Nephron progenitor cell (in vitro differentiated cells): ENCODE measurements around the gene VN1R2.
"Not testable (repeated sequence)": the region's sequence is repeated elsewhere in the genome, so short reads cannot be mapped to it uniquely, and the experiment has no call there.

Source experiments
- DNase-seq: peaks from one replicate; pipeline ENCODE4 v3.0.0; 2021
- H3K27ac Mint-ChIP-seq: 2 replicates; pipeline ENCODE4 v1.8.0; 2021; ENCODE audit warnings: mild to moderate bottlenecking, moderate library complexity, mixed read lengths
- H3K27me3 Mint-ChIP-seq: 2 replicates; pipeline ENCODE4 v1.8.0; 2021; ENCODE audit warnings: mild to moderate bottlenecking, low read depth, mixed read lengths; ENCODE audit not compliant: poor library complexity
- H3K36me3 Mint-ChIP-seq: 2 replicates; pipeline ENCODE4 v1.8.0; 2021; ENCODE audit warnings: low read depth, mixed read lengths
- H3K4me1 Mint-ChIP-seq: 2 replicates; pipeline ENCODE4 v1.8.0; 2021; ENCODE audit warnings: mixed read lengths
- H3K4me3 Mint-ChIP-seq: 2 replicates; pipeline ENCODE4 v1.8.0; 2021; ENCODE audit warnings: mild to moderate bottlenecking, moderate library complexity, mixed read lengths
- H3K9me3 Mint-ChIP-seq: 2 replicates; pipeline ENCODE4 v1.8.0; 2021; ENCODE audit warnings: mild to moderate bottlenecking, moderate library complexity, mixed read lengths
- TF ChIP-seq, protein P1 (sequence below): fragments of 200-600 bp; sonication (generic); IDR thresholded peaks from 2 replicates; pipeline ENCODE4 v1.5.0; 2021; ENCODE audit warnings: antibody characterized with exemption

Gene VN1R2

DNA sequence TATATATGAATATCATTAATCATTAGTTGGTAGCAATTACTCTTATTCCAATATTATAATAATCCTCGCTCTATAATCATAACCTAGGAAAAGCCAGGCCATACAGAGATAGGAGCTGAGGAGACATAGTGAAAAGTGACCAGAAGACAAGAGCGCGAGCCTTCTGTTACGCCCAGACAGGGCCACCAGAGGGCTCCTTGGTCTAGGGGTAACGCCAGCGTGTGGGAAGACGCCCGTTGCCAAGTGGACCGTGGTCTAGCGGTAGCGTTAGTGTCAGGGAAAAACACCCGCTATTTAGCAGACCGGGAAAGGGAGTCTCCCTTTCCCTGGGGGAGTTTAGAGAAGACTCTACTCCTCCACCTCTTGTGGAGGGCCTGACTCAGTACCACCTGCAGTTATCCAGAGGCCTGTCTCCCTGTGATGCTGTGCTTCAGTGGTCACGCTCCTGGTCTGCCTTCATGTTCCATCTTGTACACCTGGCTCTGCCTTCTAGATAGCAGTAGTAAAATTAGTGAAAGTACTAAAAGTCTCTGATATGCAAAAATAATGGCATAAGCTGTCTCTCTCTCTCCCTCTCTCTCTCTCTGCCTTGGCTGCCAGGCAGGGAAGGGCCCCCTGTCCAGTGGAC, at the start of gene VN1R2:
VN1R2 (plus strand) TSS at position 578 of the 628 bp plus-strand sequence. CDS start 84 bp downstream, outside the sequence.
- peaks cover 76% of the 10 kb centered on the region for H3K9me3 Mint-ChIP-seq
- not testable (repeated sequence) for DNase-seq, H3K27me3 Mint-ChIP-seq, H3K27ac Mint-ChIP-seq, H3K4me3 Mint-ChIP-seq
- H3K4me1 Mint-ChIP-seq, result peaks cover 10% of the 10 kb centered on the region
- H3K36me3 Mint-ChIP-seq, result peaks cover 27% of the 10 kb centered on the region

DNA sequence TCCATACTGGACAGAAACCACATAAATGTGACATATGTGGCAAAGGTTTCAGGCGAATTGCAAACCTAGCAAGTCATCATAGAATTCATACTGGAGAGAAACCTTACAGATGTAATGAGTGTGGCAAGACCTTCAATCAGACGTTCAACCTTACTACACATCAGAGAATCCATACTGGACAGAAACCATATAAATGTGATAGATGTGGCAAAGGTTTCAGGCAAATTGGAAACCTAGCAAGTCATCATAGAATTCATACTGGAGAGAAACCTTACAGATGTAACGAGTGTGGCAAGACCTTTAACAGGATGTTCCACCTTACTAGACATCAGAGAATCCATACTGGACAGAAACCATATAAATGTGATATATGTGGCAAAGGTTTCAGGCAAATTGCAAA, 46.5 kb upstream of the VN1R2 start:
- not testable (repeated sequence) for H3K4me3 Mint-ChIP-seq, DNase-seq, H3K27me3 Mint-ChIP-seq, H3K4me1 Mint-ChIP-seq, H3K27ac Mint-ChIP-seq
- H3K9me3 Mint-ChIP-seq, result peaks cover 97% of the 10 kb centered on the region
- peaks cover 78% of the 10 kb centered on the region for H3K36me3 Mint-ChIP-seq

GRCh38 chr19:53212703-53213320, 45.3 kb upstream of the VN1R2 start:
- no peak for DNase-seq
- Mint-ChIP-seq H3K27ac (no peak overlapping the region), H3K9me3 (peaks cover 97% of the 10 kb centered on the region), H3K4me3 (no peak overlapping the region), H3K36me3 (peaks cover 68% of the 10 kb centered on the region), H3K27me3 (peaks cover 7% of the 10 kb centered on the region), H3K4me1 (no peaks in the 10 kb centered on the region)
- TF ChIP-seq, protein P1, sequence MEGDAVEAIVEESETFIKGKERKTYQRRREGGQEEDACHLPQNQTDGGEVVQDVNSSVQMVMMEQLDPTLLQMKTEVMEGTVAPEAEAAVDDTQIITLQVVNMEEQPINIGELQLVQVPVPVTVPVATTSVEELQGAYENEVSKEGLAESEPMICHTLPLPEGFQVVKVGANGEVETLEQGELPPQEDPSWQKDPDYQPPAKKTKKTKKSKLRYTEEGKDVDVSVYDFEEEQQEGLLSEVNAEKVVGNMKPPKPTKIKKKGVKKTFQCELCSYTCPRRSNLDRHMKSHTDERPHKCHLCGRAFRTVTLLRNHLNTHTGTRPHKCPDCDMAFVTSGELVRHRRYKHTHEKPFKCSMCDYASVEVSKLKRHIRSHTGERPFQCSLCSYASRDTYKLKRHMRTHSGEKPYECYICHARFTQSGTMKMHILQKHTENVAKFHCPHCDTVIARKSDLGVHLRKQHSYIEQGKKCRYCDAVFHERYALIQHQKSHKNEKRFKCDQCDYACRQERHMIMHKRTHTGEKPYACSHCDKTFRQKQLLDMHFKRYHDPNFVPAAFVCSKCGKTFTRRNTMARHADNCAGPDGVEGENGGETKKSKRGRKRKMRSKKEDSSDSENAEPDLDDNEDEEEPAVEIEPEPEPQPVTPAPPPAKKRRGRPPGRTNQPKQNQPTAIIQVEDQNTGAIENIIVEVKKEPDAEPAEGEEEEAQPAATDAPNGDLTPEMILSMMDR, result no peak

GRCh38 chr19:53222716-53223115, 35.4 kb upstream of the VN1R2 start:
- not testable (repeated sequence) for H3K4me1 Mint-ChIP-seq, H3K4me3 Mint-ChIP-seq, DNase-seq, H3K27me3 Mint-ChIP-seq, H3K27ac Mint-ChIP-seq
- Mint-ChIP-seq H3K36me3 (peaks cover 29% of the 10 kb centered on the region), H3K9me3 (peaks cover 80% of the 10 kb centered on the region)

DNA sequence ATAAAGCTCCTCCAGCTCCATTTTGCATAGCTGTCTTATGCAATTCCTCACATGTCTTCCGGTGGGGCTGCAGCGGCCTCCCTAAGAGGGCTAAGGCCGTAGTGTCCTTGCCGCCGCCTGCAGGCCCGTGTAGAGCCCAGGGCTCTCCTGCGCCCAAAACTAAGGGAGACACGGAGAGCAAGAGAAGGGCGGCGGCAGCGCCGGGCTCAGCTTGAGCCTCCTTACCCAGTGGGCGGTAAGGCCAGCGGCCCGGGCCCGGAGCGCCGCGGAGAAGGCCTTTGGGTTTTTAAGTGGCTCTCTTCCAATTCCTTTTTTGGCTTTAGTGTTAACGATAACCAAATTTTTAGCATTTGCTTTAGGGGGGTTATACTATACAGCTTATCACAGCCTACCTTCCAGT, 33.5 kb upstream of the VN1R2 start:
- DNase-seq, result no peak
- no peaks in the 10 kb centered on the region for H3K4me1 Mint-ChIP-seq
- peaks cover 34% of the 10 kb centered on the region for H3K36me3 Mint-ChIP-seq
- H3K27me3 Mint-ChIP-seq, result no peaks in the 10 kb centered on the region
- no peak overlapping the region for H3K27ac Mint-ChIP-seq
- TF ChIP-seq, protein P1, result no peak
- H3K4me3 Mint-ChIP-seq, result no peak overlapping the region
- H3K9me3 Mint-ChIP-seq, result peaks cover 82% of the 10 kb centered on the region

DNA sequence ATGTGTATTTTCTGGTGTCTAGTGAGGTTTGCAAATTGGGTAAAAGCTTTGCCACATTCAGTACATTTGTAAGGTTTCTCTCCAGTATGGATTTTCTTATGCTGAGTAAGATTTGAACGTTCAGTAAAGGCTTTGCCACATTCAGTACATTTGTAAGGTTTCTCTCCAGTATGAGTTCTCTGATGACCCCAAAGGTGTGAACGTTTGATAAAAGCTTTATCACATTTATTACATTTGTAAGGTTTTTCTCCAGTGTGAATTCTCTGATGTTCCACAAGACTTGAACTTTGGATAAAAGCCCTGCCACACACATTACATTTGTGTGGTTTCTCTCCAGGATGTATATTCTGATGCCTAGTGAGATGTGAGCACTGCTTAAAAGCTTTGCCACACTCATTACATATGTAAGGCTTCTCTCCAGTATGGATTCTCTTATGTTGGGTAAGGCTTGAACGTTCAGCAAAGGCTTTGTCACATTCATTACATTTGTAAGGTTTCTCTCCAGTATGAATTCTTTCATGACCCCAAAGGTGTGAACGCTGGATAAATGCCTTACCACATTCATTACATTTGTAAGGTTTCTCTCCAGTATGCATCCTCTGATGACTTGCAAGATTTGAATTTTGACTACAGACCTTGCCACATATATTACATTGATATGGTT, 20.8 kb upstream of the VN1R2 start:
- no peak overlapping the region for H3K27ac Mint-ChIP-seq
- no peak for DNase-seq
- H3K27me3 Mint-ChIP-seq, result no peaks in the 10 kb centered on the region
- H3K4me1 Mint-ChIP-seq, result no peaks in the 10 kb centered on the region
- TF ChIP-seq, protein P1, result no peak
- peaks cover 88% of the 10 kb centered on the region for H3K36me3 Mint-ChIP-seq
- H3K9me3 Mint-ChIP-seq, result peaks cover 99% of the 10 kb centered on the region
- no peak overlapping the region for H3K4me3 Mint-ChIP-seq

- Mint-ChIP-seq H3K9me3 (peaks cover 100% of the 10 kb centered on the region), H3K36me3 (peaks cover 100% of the 10 kb centered on the region), H3K4me1 (no peaks in the 10 kb centered on the region), H3K27me3 (no peaks in the 10 kb centered on the region), H3K4me3 (no peak overlapping the region), H3K27ac (no peak overlapping the region)
- DNase-seq, result no peak
- TF ChIP-seq, protein P1, result no peak
Measured at GRCh38 chr19:53246498-53246897, 11.6 kb upstream of the VN1R2 start.
